GM12864 (cell line): ENCODE measurements around the gene NUSAP1.
"Not testable (repeated sequence)": the region's sequence is repeated elsewhere in the genome, so short reads cannot be mapped to it uniquely, and the experiment has no call there.

ENCODE experiments used
- DNase-seq: peaks from one replicate; pipeline ENCODE4 v3.0.0-alpha.2; 2011; ENCODE audit warnings: low read depth
- H3K4me3 ChIP-seq: 2 replicates; pipeline ENCODE4 v1.5.1; 2011; ENCODE audit warnings: mild to moderate bottlenecking, low read depth, low read length, control low read depth
- CTCF ChIP-seq: IDR thresholded peaks from 2 replicates; pipeline ENCODE4 v1.5.1; 2011; ENCODE audit warnings: low read depth, mild to moderate bottlenecking, moderate library complexity, low read length, control low read depth, inconsistent platforms; ENCODE audit errors: missing control alignments

The NUSAP1 gene

DNA sequence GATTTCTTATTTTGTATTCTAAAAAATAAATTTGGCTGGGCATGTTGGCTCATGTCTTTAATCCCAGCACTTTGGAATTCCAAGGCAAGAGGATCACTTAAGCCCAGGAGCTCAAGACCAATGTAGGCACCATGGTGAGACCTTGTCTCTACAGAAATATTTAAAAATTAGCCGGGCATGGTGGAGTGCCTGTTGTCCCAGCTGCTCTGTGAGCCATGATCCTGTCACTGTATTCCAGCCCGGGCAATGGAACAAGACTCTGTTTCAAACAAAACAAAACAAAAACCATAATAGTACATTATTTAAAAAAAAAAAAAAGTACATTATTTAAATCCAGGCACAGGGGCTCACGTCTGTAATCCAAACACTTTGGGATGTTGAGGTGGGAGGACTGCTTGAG lies 78.8 kb downstream of the NUSAP1 start:
- no peak for TF ChIP-seq CTCF
- no peak overlapping the region for H3K4me3 ChIP-seq
- no peak for DNase-seq

DNA sequence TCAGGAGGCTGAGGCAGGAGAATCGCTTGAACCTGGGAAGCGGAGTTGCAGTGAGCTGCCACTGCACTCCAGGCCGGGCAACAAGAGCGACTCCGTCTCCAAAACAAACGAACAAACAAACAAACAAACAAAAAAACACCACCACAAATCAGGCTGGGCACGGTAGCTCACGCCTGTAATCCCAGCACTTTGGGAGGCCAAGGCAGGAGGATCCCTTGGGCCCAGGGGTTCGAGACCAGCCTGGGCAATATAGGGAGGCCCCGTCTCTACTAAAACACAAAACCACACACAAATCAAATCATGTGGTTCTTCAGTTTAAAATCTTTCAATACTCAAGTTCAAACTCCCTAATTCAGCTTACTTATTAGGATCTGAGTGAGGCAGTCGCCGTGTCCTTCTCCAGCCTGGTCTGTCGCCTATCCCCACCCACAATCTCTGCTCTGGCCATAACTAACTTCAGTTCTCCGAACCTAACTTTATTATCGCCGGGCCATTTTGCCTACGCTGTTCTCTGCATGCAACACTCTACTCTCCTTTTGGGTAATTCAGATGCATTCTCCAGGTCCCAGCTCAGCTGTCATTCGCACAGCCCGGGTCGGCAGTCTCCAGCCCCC lies 83.6 kb downstream of the NUSAP1 start:
- no peak for DNase-seq
- peak overlapping the region; percentile 96 for H3K4me3 ChIP-seq
- no peak for TF ChIP-seq CTCF

DNA sequence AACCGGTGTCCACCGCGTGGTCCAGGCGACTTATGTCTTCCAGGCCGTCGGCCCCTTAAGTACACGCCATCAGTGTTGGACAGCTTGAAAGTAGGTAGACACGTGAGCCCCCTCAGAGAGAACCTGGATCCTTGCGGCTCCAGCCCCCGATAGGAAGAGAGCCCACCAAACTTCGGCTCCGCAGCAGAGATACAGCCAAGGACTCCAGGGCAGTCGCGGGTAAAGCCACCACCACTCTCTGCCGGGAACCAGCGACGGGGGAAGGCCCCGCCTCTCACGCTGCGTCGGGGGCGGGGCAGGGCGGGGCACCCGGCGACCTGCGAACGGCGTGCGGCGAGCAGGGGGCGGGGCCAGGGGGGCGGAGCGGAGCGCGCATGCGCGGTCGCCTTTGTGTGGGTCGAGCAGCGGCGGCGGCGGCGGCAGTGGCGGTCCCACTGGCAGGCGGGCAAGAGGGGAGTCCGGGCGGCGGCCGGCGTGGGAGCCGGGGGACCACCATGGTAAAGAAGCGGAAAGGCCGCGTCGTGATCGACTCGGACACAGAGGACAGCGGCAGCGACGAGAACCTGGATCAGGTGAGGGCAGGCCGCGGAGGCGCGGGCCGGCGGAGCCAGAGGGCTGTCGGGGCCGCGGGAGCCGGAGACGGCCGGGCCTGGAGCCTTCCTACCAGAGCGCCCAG lies 84.2 kb downstream of the NUSAP1 start, which contains the start of gene RTF1:
Gene RTF1, plus strand, starts transcription at position 354 of the 676 bp plus-strand sequence. Its CDS starts 21 bp downstream, at position 375.
- peak within 1 kb of the TSS; percentile 96 for H3K4me3 ChIP-seq
- TF ChIP-seq CTCF = no peak
- DNase-seq = peak; percentile 62

GRCh38 chr15:41417418-41418195 lies 84.9 kb downstream of the NUSAP1 start:
- no peak for DNase-seq
- TF ChIP-seq CTCF = no peak
- peak overlapping the region; percentile 96 for H3K4me3 ChIP-seq

- H3K4me3 ChIP-seq = peak overlapping the region; percentile 31; the same call in 1 of the 2 replicates
- TF ChIP-seq CTCF = no peak
- no peak for DNase-seq
Observed at GRCh38 chr15:41423979-41424659, 91.4 kb downstream of the NUSAP1 start.

- no peak for TF ChIP-seq CTCF
- H3K4me3 ChIP-seq = no peak overlapping the region; the same call in 1 of the 2 replicates
- DNase-seq = no peak
Observed at GRCh38 chr15:41424809-41425208, 92.1 kb downstream of the NUSAP1 start.

- not testable (repeated sequence) for DNase-seq, H3K4me3 ChIP-seq
Observed at GRCh38 chr15:41425907-41426306, 93.2 kb downstream of the NUSAP1 start.
